Stimulated activated CD8-positive, alpha-beta memory T cell treated with anti-CD3 and anti-CD28 coated beads, Interleukin-7, amount 100 ng/mL, for 24 hours (primary cell): ENCODE results near the gene ENGASE.

Experiments
- DNase-seq: peaks from one replicate; pipeline ENCODE4 v3.0.0-alpha.2; 2020; ENCODE audit warnings: low read depth

ENGASE gene

GRCh38 chr17:79116575-79117368 is 42.1 kb downstream of the ENGASE start:
- DNase-seq = no peak

GRCh38 chr17:79117905-79118487 is 43.4 kb downstream of the ENGASE start:
- DNase-seq = no peak

- DNase-seq = no peak
These were observed 44.3 kb downstream of the ENGASE start for GRCh38 chr17:79118924-79119323.

GRCh38 chr17:79120259-79120658 is 45.6 kb downstream of the ENGASE start:
- DNase-seq = no peak

GRCh38 chr17:79123988-79124387 is 49.4 kb downstream of the ENGASE start:
- DNase-seq = no peak

GRCh38 chr17:79124513-79125209 is 50.0 kb downstream of the ENGASE start:
- no peak for DNase-seq

GRCh38 chr17:79125503-79125902 is 50.9 kb downstream of the ENGASE start:
- DNase-seq = no peak

GRCh38 chr17:79126139-79126538 is 51.5 kb downstream of the ENGASE start:
- no peak for DNase-seq

GRCh38 chr17:79127534-79128135 is 53.0 kb downstream of the ENGASE start:
- DNase-seq = no peak

- no peak for DNase-seq
These were observed 54.9 kb downstream of the ENGASE start for GRCh38 chr17:79129523-79129922.

GRCh38 chr17:79130536-79131273 is 56.1 kb downstream of the ENGASE start:
- DNase-seq = no peak

GRCh38 chr17:79131274-79131635 is 56.6 kb downstream of the ENGASE start:
- DNase-seq = no peak

GRCh38 chr17:79131701-79132100 is 57.1 kb downstream of the ENGASE start:
- no peak for DNase-seq

- DNase-seq = no peak
These were observed 57.8 kb downstream of the ENGASE start for GRCh38 chr17:79132271-79133064.

- DNase-seq = no peak
These were observed 58.6 kb downstream of the ENGASE start for GRCh38 chr17:79133214-79133613.

- DNase-seq = no peak
These were observed 59.4 kb downstream of the ENGASE start for GRCh38 chr17:79133985-79134384.

- no peak for DNase-seq
These were observed 60.4 kb downstream of the ENGASE start for GRCh38 chr17:79135011-79135410.

- no peak for DNase-seq
These were observed 61.2 kb downstream of the ENGASE start for GRCh38 chr17:79135628-79136405.
